HepG2 (cell line): ENCODE measurements around the gene MDM4. TPM values are rescaled to one million over a fixed set of nuclear protein-coding genes. Genes with fewer than 3 reads are reported as not detected.

ENCODE experiments used
- CC2D1A ChIP-seq: sonication (generic); formaldehyde crosslinking; IDR thresholded peaks from 2 replicates; pipeline ENCODE4 v1.8.1; 2023; ENCODE audit warnings: mild to moderate bottlenecking, missing genetic modification reagents
- CCAR2 ChIP-seq: fragments of 200-400 bp; formaldehyde crosslinking; optimal IDR thresholded peaks from 2 replicates; pipeline ENCODE3; 2018; ENCODE audit warnings: low read depth, mild to moderate bottlenecking, low read length, moderate library complexity
- ZBTB8A ChIP-seq: sonication (generic); formaldehyde crosslinking; IDR thresholded peaks from 2 replicates; pipeline ENCODE4 v1.4.0; 2020; ENCODE audit warnings: mild to moderate bottlenecking, low read depth, missing genetic modification reagents, borderline replicate concordance
- ZNF343 ChIP-seq: sonication (generic); formaldehyde crosslinking; IDR thresholded peaks from 2 replicates; pipeline ENCODE4 v1.4.0; 2020; ENCODE audit warnings: mild to moderate bottlenecking, missing genetic modification reagents
- ZNF749 ChIP-seq: sonication (generic); formaldehyde crosslinking; IDR thresholded peaks from 2 replicates; pipeline ENCODE4 v1.8.0; 2022; ENCODE audit warnings: mild to moderate bottlenecking, missing genetic modification reagents, moderate library complexity, borderline replicate concordance
- polyA plus RNA-seq, 8 experiments: library from polyadenylated mRNA; depleted of rRNA in 3 of 8; stranded (reverse) in 7 of 8; unstranded in 1 of 8; fragments of >200 nt; fragmentation: Illumina TruSeq in 4 of 8; extraction: Trizol in 4 of 8; gene quantifications; 2 replicates each; pipeline versions ENCODE4 v1.2.1 to v1.2.3, GENCODE V29; 2011 to 2016; ENCODE audit warnings: low read depth in 4 of 8, missing spikeins in 1 of 8, mixed read lengths in 1 of 8; ENCODE audit not compliant: insufficient read depth in 1 of 8
- total RNA-seq, 5 experiments: library from RNA; depleted of rRNA; stranded (reverse); fragments of >200 nt; fragmentation: Illumina TruSeq; extraction: Trizol; gene quantifications; 2 replicates each; pipeline ENCODE4 v1.2.3, GENCODE V29; 2016; ENCODE audit warnings: low read depth in 1 of 5
- TF ChIP-seq, protein P1 (sequence below), 2 experiments: fragments of 450-650 bp in 1 of 2; sonication (generic) in 1 of 2; formaldehyde crosslinking in 1 of 2; IDR thresholded peaks; 2 replicates each; pipeline versions ENCODE4 v1.6.1 to v1.8.0; 2016 to 2022; ENCODE audit warnings: antibody characterized with exemption in 1 of 2, mild to moderate bottlenecking in 1 of 2, missing genetic modification reagents in 1 of 2

The MDM4 gene
- total and polyA plus RNA-seq, 2 of the 13 experiments (the other 11 are each of a cell fraction or from before 2014, with no cell fraction given), result 14.9 to 19.0 TPM

DNA sequence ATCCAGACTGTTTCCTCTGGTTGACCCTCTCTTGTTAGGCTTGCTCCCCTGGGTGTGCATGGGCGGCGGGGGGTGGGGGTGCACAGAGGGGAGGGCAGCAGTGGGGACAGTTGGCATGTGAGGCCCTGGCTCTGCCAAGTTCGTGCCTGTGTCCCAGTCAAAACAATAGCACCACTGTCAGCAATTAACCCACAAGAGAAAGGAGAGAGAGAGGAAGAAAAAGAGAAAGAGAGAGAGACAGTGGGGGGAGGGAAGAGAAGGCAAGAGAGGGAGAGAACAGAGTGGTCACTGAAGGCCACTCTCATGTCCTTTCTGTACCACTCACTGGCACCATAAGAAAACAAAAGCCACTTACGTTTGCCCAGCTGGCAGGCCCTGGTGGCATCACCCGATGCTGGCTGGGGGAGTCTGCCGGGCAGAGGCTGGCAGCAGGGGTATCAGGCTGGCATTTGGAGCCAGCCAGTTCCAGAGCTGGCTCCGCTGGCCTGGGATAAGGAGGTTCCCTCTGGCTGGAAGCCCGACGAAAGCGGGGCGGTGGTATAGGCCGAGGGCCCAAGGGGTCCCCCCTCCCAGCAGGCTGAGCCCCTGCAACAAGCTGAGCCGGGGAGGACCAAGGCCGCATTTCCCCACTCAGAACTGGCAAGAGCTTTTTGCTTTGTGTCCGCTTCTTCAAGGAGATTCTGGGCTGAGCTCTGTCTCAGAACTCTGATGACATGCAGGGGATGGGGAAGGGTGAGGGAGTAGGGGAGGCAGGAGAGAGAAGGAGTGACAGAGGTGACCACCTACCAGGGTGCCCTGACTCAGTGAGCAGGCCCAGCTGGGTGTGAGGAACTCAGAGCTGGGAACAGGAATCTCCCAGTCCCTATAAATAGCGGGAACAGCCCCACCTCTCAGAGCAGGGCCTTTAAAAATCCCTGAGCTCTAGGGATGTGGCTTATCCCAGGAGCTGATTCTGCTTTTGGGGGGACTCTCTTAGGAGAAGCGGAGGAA is 49.5 kb upstream of the MDM4 start (continued):
- TF ChIP-seq, protein P1, sequence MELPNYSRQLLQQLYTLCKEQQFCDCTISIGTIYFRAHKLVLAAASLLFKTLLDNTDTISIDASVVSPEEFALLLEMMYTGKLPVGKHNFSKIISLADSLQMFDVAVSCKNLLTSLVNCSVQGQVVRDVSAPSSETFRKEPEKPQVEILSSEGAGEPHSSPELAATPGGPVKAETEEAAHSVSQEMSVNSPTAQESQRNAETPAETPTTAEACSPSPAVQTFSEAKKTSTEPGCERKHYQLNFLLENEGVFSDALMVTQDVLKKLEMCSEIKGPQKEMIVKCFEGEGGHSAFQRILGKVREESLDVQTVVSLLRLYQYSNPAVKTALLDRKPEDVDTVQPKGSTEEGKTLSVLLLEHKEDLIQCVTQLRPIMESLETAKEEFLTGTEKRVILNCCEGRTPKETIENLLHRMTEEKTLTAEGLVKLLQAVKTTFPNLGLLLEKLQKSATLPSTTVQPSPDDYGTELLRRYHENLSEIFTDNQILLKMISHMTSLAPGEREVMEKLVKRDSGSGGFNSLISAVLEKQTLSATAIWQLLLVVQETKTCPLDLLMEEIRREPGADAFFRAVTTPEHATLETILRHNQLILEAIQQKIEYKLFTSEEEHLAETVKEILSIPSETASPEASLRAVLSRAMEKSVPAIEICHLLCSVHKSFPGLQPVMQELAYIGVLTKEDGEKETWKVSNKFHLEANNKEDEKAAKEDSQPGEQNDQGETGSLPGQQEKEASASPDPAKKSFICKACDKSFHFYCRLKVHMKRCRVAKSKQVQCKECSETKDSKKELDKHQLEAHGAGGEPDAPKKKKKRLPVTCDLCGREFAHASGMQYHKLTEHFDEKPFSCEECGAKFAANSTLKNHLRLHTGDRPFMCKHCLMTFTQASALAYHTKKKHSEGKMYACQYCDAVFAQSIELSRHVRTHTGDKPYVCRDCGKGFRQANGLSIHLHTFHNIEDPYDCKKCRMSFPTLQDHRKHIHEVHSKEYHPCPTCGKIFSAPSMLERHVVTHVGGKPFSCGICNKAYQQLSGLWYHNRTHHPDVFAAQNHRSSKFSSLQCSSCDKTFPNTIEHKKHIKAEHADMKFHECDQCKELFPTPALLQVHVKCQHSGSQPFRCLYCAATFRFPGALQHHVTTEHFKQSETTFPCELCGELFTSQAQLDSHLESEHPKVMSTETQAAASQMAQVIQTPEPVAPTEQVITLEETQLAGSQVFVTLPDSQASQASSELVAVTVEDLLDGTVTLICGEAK (IDR thresholded peaks at IDR 0.05), result no peak
- TF ChIP-seq, protein P1 (CRISPR knock-in tag; IDR thresholded peaks at IDR 0.05), result no peak
- no peak for TF ChIP-seq CC2D1A
- TF ChIP-seq ZBTB8A (CRISPR knock-in tag), result no peak
- TF ChIP-seq ZNF343 (CRISPR knock-in tag), result no peak
- no peak for TF ChIP-seq CCAR2
- TF ChIP-seq ZNF749, result no peak
- TF ChIP-seq, all 625 proteins: peak for 0
